Gastrocnemius medialis (tissue), 4 donors: Measurements from ENCODE around the gene LAMB2. TPM values are rescaled to one million over a fixed set of nuclear protein-coding genes. Genes with fewer than 3 reads are reported as not detected.

Experiments
- ATAC-seq, 2 donors: fragments of 150-250 bp; one replicate each; pipeline ENCODE4 v1.9.1; 2016
- DNase-seq, 2 donors: peaks; one replicate each; pipeline ENCODE4 v3.0.0-alpha.2; 2019
- H3K27ac ChIP-seq, 4 donors: fragments of 200-600 bp; sonication (generic); 1 replicate in 1 of 4; 2 replicates in 3 of 4; pipeline ENCODE4 v1.5.1; 2016 to 2018; ENCODE audit warnings: mild to moderate bottlenecking in 2 of 4, moderate library complexity in 1 of 4
- H3K27me3 ChIP-seq, 3 donors: fragments of 200-600 bp; sonication (generic) in 2 of 3; 1 replicate in 1 of 3; 2 replicates in 2 of 3; pipeline versions ENCODE4 v1.5.1 to v1.6.0; 2016 to 2019; ENCODE audit warnings: mild to moderate bottlenecking in 1 of 3, moderate library complexity in 1 of 3
- H3K36me3 ChIP-seq, 2 donors: fragments of 200-600 bp; sonication (generic) in 1 of 2; one replicate each; pipeline ENCODE4 v1.5.1; 2017 to 2018
- H3K4me1 ChIP-seq, 2 donors: fragments of 200-600 bp; sonication (generic) in 1 of 2; one replicate each; pipeline ENCODE4 v1.5.1; 2016 to 2017; ENCODE audit warnings: mild to moderate bottlenecking in 2 of 2
- H3K4me3 ChIP-seq, 4 donors: fragments of 200-600 bp; sonication (generic) in 3 of 4; 1 replicate in 1 of 4; 2 replicates in 3 of 4; pipeline ENCODE4 v1.5.1; 2016 to 2019; ENCODE audit warnings: mild to moderate bottlenecking in 2 of 4
- H3K9me3 ChIP-seq, 3 donors: fragments of 200-600 bp; sonication (generic) in 2 of 3; 1 replicate in 1 of 3; 2 replicates in 2 of 3; pipeline ENCODE4 v1.5.1; 2016 to 2019
- POLR2A ChIP-seq, 2 donors: fragments of 450-650 bp; IDR thresholded peaks; one replicate each; pipeline ENCODE4 v1.6.1; 2017; ENCODE audit warnings: antibody characterized with exemption in 2 of 2, mild to moderate bottlenecking in 2 of 2, moderate library complexity in 2 of 2
- in situ Hi-C, 4 donors: fragments of 200-750 bp; cut with MboI; loops; one replicate each; pipeline versions ENCODE4 v1.15.0 to v1.8.0; 2017; ENCODE audit warnings: low sequenced_read_pairs in 4 of 4
- intact Hi-C: fragments of 100-400 bp; cut with DNase I; formaldehyde crosslinking; loops from one replicate; pipeline ENCODE4 v1.15.1; 2023; ENCODE audit warnings: low total_unique reads
- total RNA-seq, 4 donors: library from RNA; depleted of rRNA; stranded (reverse); fragments of >200 nt; gene quantifications; one replicate each; pipeline versions ENCODE4 v1.1.0 to v1.2.3, GENCODE V29; 2016
- TF ChIP-seq, protein P1 (sequence below), 5 experiments: fragments of 450-650 bp in 3 of 5; fragments of 200-600 bp in 2 of 5; sonication (generic) in 2 of 5; IDR thresholded peaks in 4 of 5; conservative IDR thresholded peaks in 1 of 5; 1 replicate in 4 of 5; 2 replicates in 1 of 5; pipeline ENCODE4 v1.5.1; 2016 to 2019; ENCODE audit warnings: antibody characterized with exemption in 5 of 5, mild to moderate bottlenecking in 3 of 5, moderate library complexity in 3 of 5

LAMB2 gene
- total RNA-seq, 4 donors from 2014 or later: 154 to 355 (median 243) TPM

DNA sequence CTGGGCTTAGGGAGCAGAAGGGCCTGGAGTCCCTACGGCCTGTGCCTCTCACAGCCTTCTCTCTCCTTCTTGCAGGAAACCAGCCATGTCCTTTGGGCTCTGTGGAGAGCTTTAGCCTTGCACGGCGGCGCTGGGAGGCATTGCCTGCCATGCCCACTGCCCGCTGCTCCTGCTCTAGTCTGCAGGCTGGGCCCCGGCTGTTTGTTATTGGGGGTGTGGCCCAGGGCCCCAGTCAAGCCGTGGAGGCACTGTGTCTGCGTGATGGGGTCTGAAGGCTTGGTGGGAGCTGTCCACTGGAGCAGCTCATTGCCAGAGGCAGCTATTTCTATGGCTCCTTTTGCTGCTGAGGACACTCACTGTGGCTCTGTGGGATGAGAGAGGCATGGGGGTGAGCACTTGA, 42.7 kb upstream of the LAMB2 start:
- Histone ChIP-seq H3K27me3 (no peaks in the 10 kb centered on the region), H3K36me3 (peaks cover 0 to 30% of the 10 kb centered on the region in 2 donors), H3K9me3 (no peaks in the 10 kb centered on the region), H3K27ac (no peak overlapping the region), H3K4me3 (no peak overlapping the region), H3K4me1 (peaks cover 31 to 37% of the 10 kb centered on the region in 2 donors)
- in situ Hi-C loops (loop anchor here in 1 of 4 donors (10.0 kb wide), 1 partner anchor 99 kb away; the partner anchor contains the start of gene C3orf62), intact Hi-C loops (no loop called here)
- ATAC-seq: no peak
- TF ChIP-seq, protein P1, sequence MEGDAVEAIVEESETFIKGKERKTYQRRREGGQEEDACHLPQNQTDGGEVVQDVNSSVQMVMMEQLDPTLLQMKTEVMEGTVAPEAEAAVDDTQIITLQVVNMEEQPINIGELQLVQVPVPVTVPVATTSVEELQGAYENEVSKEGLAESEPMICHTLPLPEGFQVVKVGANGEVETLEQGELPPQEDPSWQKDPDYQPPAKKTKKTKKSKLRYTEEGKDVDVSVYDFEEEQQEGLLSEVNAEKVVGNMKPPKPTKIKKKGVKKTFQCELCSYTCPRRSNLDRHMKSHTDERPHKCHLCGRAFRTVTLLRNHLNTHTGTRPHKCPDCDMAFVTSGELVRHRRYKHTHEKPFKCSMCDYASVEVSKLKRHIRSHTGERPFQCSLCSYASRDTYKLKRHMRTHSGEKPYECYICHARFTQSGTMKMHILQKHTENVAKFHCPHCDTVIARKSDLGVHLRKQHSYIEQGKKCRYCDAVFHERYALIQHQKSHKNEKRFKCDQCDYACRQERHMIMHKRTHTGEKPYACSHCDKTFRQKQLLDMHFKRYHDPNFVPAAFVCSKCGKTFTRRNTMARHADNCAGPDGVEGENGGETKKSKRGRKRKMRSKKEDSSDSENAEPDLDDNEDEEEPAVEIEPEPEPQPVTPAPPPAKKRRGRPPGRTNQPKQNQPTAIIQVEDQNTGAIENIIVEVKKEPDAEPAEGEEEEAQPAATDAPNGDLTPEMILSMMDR (IDR thresholded peaks at IDR 0.05 in 4 of 5, conservative IDR thresholded peaks at IDR 0.05 in 1 of 5): no peak
- no peak for TF ChIP-seq POLR2A (IDR thresholded peaks at IDR 0.05)
- DNase-seq: no peak

DNA sequence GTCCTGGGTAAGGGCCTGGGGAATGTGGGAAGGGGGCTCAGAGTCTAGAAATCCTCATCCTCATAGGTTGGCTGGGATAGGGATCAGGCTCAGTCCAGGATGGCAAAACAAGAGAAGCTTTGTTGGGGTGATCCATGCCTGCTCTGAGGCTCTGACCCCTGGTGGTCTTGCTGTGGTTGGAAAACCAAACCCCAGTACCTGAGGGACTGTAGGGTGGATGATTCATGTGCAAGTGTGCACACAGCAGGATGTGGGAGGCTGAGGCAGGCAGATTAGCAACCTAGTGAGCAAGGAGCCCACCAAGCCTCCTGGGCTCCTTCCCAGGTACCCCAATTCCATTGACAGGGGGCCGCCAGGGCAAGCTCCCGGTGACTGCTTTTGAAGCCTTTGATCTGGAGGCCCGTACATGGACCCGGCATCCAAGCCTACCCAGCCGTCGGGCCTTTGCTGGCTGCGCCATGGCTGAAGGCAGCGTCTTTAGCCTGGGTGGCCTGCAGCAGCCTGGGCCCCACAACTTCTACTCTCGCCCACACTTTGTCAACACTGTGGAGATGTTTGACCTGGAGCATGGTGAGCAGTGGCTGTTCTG, 41.6 kb upstream of the LAMB2 start:
- H3K27me3 ChIP-seq: no peaks in the 10 kb centered on the region
- H3K4me3 ChIP-seq: no peak overlapping the region
- H3K27ac ChIP-seq: peak overlapping the region; percentile 81 to 90 (median 88)
- no peaks in the 10 kb centered on the region for H3K9me3 ChIP-seq
- DNase-seq (no peak), ATAC-seq (no peak)
- intact Hi-C loops: no loop called here
- TF ChIP-seq, protein P1 (IDR thresholded peaks at IDR 0.05 in 4 of 5, conservative IDR thresholded peaks at IDR 0.05 in 1 of 5): no peak
- TF ChIP-seq POLR2A (IDR thresholded peaks at IDR 0.05): no peak
- peaks cover 33 to 39% of the 10 kb centered on the region in 2 donors for H3K4me1 ChIP-seq
- peaks cover 0 to 30% of the 10 kb centered on the region in 2 donors for H3K36me3 ChIP-seq
- in situ Hi-C loops: loop anchor here in 1 of 4 donors (10.0 kb wide), 1 partner anchor 100 kb away; the partner anchor contains the start of gene C3orf62

DNA sequence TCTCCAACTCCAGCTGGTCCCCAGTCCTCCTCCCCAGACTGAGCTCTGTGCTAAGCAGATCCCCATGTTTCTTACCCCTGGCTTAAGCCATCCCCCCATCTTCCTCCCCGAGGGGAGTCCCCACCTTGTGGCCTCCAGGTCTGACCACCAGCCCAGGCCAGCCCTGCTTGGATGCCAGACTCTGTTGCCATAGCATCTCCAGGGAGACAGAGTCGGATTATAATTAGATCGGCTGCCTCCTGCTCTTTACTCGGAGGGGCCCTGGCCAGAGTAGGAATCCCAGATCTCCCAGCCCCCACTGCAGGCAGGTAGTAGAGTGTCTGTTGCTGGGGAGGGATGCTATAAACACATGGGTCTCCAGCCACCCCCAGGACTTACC, 40.9 kb upstream of the LAMB2 start:
- in situ Hi-C loops (loop anchor here in 1 of 4 donors (10.0 kb wide), 1 partner anchor 101 kb away; the partner anchor contains the start of gene C3orf62), intact Hi-C loops (no loop called here)
- no peak for DNase-seq
- Histone ChIP-seq H3K27ac (peak overlapping the region; percentile 81 to 90 (median 88)), H3K27me3 (no peaks in the 10 kb centered on the region), H3K4me1 (peaks cover 33 to 39% of the 10 kb centered on the region in 2 donors), H3K36me3 (peaks cover 0 to 30% of the 10 kb centered on the region in 2 donors), H3K9me3 (no peaks in the 10 kb centered on the region), H3K4me3 (peak overlapping the region in 2 of 4 donors; percentile 16 to 59)
- no peak for TF ChIP-seq POLR2A (IDR thresholded peaks at IDR 0.05)
- TF ChIP-seq, protein P1 (IDR thresholded peaks at IDR 0.05 in 4 of 5, conservative IDR thresholded peaks at IDR 0.05 in 1 of 5): no peak
- ATAC-seq: no peak

DNA sequence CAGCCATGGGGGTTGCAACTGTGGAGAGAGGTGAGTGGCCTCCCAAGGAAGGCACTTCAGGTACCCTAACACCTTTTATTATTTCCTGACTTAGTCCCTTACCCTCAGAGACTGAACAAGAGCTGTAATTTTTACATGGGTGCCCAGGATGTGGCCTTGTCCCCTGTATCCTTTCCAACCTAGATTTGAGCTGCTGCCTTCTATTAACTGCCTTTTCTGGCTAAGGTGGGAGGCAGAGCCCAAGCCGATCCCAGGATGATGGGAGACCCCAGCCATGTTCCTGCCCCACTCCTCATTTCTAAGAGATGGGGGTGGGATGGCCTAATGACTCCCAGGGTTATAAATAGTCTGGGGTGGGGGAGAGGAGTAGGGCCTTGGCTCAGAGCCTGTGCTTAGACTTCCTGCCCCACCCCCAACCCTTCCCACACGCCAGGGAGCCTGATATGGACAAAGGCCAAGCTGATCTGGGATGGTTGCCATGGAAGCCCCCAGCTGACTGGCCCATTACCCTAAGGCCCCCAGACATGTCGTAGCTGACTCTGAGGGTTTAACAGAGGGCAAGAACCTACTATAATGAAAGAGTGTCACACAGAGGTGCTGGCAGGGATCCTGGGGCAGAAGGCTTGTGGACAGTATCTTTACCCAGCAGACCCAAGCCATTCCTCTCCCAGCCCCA, 40.4 kb upstream of the LAMB2 start:
- no peak for TF ChIP-seq POLR2A (IDR thresholded peaks at IDR 0.05)
- TF ChIP-seq, protein P1 (IDR thresholded peaks at IDR 0.05 in 4 of 5, conservative IDR thresholded peaks at IDR 0.05 in 1 of 5): no peak
- ATAC-seq (no peak), DNase-seq (peak in 1 of 2 donors; percentile 25)
- Histone ChIP-seq H3K4me3 (peak overlapping the region; percentile 59 to 90 (median 82)), H3K27me3 (no peaks in the 10 kb centered on the region), H3K27ac (peak overlapping the region; percentile 81 to 90 (median 88)), H3K9me3 (no peaks in the 10 kb centered on the region), H3K36me3 (peaks cover 0 to 30% of the 10 kb centered on the region in 2 donors), H3K4me1 (peaks cover 33 to 39% of the 10 kb centered on the region in 2 donors)
- in situ Hi-C loops (loop anchor here in 1 of 4 donors (10.0 kb wide), 1 partner anchor 102 kb away; the partner anchor contains the start of gene C3orf62), intact Hi-C loops (no loop called here)
